ENCODE results near the gene FAM240A.

The FAM240A gene

DNA sequence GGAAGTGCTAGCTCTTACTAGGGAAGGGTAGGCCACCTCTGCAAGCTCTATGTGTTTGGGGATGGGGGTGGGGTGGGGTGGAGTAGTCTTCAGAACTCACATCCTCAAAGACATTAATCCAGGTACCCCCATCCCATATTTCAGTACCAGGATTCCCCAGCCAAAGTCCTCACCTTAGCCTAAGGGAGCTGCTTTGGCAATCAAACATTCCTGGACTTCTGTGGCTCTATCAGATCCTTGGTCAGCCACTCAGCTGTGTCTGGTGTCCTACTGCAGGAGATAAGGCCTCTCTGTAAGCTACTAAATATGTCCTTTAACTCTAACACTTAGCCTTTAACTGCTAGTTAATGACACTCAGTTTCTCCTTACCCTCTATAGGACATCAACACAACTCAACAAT, 26.9 kb downstream of the FAM240A start:
- no peaks in the 10 kb centered on the region for H3K4me1 Mint-ChIP-seq
- TF ChIP-seq, protein P1, sequence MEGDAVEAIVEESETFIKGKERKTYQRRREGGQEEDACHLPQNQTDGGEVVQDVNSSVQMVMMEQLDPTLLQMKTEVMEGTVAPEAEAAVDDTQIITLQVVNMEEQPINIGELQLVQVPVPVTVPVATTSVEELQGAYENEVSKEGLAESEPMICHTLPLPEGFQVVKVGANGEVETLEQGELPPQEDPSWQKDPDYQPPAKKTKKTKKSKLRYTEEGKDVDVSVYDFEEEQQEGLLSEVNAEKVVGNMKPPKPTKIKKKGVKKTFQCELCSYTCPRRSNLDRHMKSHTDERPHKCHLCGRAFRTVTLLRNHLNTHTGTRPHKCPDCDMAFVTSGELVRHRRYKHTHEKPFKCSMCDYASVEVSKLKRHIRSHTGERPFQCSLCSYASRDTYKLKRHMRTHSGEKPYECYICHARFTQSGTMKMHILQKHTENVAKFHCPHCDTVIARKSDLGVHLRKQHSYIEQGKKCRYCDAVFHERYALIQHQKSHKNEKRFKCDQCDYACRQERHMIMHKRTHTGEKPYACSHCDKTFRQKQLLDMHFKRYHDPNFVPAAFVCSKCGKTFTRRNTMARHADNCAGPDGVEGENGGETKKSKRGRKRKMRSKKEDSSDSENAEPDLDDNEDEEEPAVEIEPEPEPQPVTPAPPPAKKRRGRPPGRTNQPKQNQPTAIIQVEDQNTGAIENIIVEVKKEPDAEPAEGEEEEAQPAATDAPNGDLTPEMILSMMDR (IDR thresholded peaks at IDR 0.05; ENCODE audit: unreplicated experiment in 3 of 3), result no peak
- H3K27ac Mint-ChIP-seq, result no peak overlapping the region
- peaks cover 13% of the 10 kb centered on the region for H3K27me3 Mint-ChIP-seq (ENCODE audit: low read depth)
- H3K36me3 Mint-ChIP-seq (ENCODE audit: low read depth), result no peaks in the 10 kb centered on the region
- no peak overlapping the region for H3K4me3 Mint-ChIP-seq
- peaks cover 27% of the 10 kb centered on the region for H3K9me3 Mint-ChIP-seq

DNA sequence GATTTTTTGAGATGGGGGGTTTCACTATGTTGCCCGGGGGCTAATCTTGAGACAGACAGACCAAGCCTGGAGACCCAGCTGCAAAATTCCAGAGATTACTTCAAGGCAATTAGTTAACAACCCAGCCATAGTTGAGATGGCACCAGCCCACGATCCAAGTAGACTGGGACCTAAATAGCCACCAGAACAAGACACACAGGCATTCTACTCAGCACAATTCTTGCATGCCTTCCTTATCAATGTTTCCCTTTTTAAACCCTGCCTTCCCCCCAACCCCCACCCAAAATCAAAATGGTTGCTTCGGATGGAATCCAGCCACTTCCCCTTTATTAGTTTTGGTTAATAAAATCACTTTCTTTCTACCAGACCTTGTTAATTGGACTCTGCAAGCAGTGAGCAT, 28.6 kb downstream of the FAM240A start:
- Mint-ChIP-seq H3K4me3 (no peak overlapping the region), H3K27me3 (ENCODE audit: low read depth) (peaks cover 13% of the 10 kb centered on the region), H3K9me3 (peaks cover 27% of the 10 kb centered on the region), H3K36me3 (ENCODE audit: low read depth) (no peaks in the 10 kb centered on the region), H3K27ac (no peak overlapping the region), H3K4me1 (no peaks in the 10 kb centered on the region)
- TF ChIP-seq, protein P1 (IDR thresholded peaks at IDR 0.05; ENCODE audit: unreplicated experiment in 3 of 3), result no peak

DNA sequence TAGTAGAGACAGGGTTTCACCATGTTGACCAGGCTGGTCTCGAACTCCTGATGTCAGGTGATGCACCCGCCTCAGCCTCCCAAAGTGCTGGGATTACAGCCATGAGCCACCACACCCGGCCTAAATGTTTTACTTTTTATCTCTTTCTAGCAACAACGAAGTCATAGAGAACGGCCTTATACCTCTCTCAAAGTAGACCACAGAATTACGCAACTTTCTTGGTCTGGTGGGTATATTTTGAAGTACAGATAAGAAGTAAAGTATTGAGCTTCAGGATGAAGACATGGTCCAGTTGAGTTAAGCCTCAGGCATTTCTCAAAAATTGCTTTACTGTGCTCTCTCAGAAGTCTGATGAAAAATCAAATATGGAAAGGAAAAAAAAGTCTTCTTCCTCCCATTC, 30.6 kb downstream of the FAM240A start:
- Mint-ChIP-seq H3K4me1 (no peaks in the 10 kb centered on the region), H3K27ac (no peak overlapping the region), H3K4me3 (no peak overlapping the region), H3K27me3 (ENCODE audit: low read depth) (peaks cover 13% of the 10 kb centered on the region), H3K36me3 (ENCODE audit: low read depth) (no peaks in the 10 kb centered on the region), H3K9me3 (peaks cover 32% of the 10 kb centered on the region)
- TF ChIP-seq, protein P1 (IDR thresholded peaks at IDR 0.05; ENCODE audit: unreplicated experiment in 3 of 3), result no peak

DNA sequence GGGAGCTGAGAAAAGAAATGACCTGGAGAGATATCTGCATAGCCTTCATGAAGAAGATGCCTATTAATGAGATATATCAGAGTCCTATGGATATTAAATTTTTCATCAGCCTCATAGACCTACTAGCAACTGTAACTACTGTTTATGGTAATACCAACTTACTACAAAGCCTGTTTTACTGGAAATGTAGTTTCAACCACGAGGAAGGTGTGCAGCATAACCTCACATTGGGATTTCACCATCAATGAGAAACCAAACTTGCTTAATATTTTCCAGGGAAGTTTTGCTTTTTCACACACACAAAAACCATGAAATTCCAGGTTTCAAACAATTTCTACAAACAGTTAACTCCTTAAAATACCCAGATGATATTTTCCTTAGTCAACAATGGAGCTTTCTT, 31.4 kb downstream of the FAM240A start:
- Mint-ChIP-seq H3K27me3 (ENCODE audit: low read depth) (peaks cover 13% of the 10 kb centered on the region), H3K36me3 (ENCODE audit: low read depth) (no peaks in the 10 kb centered on the region), H3K4me1 (no peaks in the 10 kb centered on the region), H3K9me3 (peaks cover 35% of the 10 kb centered on the region), H3K4me3 (no peak overlapping the region), H3K27ac (no peak overlapping the region)
- TF ChIP-seq, protein P1 (IDR thresholded peaks at IDR 0.05; ENCODE audit: unreplicated experiment in 3 of 3), result no peak

DNA sequence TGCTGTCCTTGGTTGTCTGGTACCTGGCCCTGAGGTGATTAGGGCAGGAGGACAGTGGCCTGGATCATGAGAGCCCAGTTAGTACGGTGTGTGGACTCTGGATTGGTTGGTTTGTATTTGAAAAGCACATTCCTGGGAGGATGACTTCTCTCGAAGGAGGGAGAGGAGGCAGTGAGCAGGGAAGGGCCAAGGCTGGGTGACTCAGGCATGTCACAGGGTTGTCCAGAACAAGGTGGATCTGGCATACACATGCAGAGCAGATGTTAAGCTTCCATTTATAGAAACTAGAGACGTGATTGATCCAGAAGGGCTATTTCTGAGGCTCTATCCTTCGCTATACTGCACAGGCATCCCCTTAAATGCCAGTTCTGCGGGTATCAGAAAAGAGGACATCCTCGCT, 34.4 kb downstream of the FAM240A start:
- TF ChIP-seq, protein P1 (IDR thresholded peaks at IDR 0.05; ENCODE audit: unreplicated experiment in 3 of 3), result no peak
- Mint-ChIP-seq H3K4me3 (no peak overlapping the region), H3K4me1 (no peaks in the 10 kb centered on the region), H3K9me3 (peaks cover 29% of the 10 kb centered on the region), H3K36me3 (ENCODE audit: low read depth) (no peaks in the 10 kb centered on the region), H3K27me3 (ENCODE audit: low read depth) (peaks cover 8% of the 10 kb centered on the region), H3K27ac (no peak overlapping the region)

DNA sequence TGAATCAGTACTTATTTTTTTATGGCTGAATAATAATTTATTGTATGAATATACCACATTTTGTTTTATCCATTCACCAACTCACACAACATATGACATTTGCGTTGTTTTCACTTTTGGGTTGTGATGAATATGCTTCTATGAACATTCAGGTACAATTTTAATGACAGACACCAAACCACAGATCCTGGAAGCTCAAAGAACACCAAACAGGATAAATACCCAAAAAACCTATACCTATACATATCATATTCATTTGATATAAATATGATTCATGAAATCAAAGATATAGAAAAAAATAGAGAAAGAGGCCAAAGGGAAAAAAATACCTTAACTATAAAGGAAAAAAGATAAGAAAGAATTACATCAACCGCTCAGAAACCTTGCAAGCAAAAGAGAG, 35.8 kb downstream of the FAM240A start:
- Mint-ChIP-seq H3K27me3 (ENCODE audit: low read depth) (peaks cover 12% of the 10 kb centered on the region), H3K9me3 (peaks cover 34% of the 10 kb centered on the region), H3K36me3 (ENCODE audit: low read depth) (no peaks in the 10 kb centered on the region), H3K4me3 (no peak overlapping the region), H3K4me1 (no peaks in the 10 kb centered on the region), H3K27ac (no peak overlapping the region)
- TF ChIP-seq, protein P1 (IDR thresholded peaks at IDR 0.05; ENCODE audit: unreplicated experiment in 3 of 3), result no peak

All from nephron (organoid).